Esophagus muscularis mucosa (tissue), 3 donors: ENCODE measurements around the gene CSMD2.

ENCODE experiments used
- POLR2AphosphoS5 ChIP-seq, 2 donors: sonication (generic); formaldehyde crosslinking; IDR thresholded peaks; one replicate each; pipeline ENCODE4 v1.6.1; 2017; ENCODE audit warnings: antibody characterized with exemption in 2 of 2
- TF ChIP-seq, protein P1 (sequence below), 3 experiments: fragments of 200-600 bp in 2 of 3; fragments of 450-650 bp in 1 of 3; sonication (generic) in 2 of 3; IDR thresholded peaks; one replicate each; pipeline ENCODE4 v1.5.1; 2017 to 2019; ENCODE audit warnings: antibody characterized with exemption in 3 of 3, mild to moderate bottlenecking in 2 of 3, moderate library complexity in 1 of 3

- TF ChIP-seq, protein P1, sequence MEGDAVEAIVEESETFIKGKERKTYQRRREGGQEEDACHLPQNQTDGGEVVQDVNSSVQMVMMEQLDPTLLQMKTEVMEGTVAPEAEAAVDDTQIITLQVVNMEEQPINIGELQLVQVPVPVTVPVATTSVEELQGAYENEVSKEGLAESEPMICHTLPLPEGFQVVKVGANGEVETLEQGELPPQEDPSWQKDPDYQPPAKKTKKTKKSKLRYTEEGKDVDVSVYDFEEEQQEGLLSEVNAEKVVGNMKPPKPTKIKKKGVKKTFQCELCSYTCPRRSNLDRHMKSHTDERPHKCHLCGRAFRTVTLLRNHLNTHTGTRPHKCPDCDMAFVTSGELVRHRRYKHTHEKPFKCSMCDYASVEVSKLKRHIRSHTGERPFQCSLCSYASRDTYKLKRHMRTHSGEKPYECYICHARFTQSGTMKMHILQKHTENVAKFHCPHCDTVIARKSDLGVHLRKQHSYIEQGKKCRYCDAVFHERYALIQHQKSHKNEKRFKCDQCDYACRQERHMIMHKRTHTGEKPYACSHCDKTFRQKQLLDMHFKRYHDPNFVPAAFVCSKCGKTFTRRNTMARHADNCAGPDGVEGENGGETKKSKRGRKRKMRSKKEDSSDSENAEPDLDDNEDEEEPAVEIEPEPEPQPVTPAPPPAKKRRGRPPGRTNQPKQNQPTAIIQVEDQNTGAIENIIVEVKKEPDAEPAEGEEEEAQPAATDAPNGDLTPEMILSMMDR (IDR thresholded peaks at IDR 0.05): no peak
- no peak for TF ChIP-seq POLR2AphosphoS5 (IDR thresholded peaks at IDR 0.05)
These were observed 523.8 kb downstream of the CSMD2 start for GRCh38 chr1:33641104-33641830.
